ENCODE measurements around the gene MCM9.

MCM9 gene

DNA sequence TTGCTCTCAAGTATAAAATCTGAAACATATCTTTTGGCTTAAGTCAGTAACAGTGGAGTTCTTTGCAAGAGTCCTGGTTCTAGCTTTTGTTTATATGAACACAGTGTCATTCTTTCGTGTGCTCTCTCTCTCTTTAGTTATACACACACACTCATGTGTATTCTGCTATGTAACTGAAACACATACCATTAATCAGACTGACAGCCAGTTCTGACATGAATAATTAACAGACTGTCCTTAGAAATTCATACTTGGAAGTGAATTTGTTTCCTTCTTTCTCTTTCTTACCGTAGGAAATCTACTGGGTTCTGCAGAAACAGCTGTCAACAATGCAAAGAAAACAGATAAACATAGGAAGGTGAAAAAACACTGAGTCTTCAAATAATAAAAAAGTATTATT lies 2.5 kb downstream of the MCM9 start:
- no peak overlapping the region for H2AFZ ChIP-seq (ENCODE audit: low read length, unreplicated experiment)
- no peak overlapping the region for H3K27ac ChIP-seq (ENCODE audit: low read depth, low read length)
- H3K4me3 ChIP-seq (ENCODE audit: low read depth, low read length), result no peak overlapping the region
- no peaks in the 10 kb centered on the region for H3K27me3 ChIP-seq (ENCODE audit: insufficient read depth, low read length)
- peaks cover 15% of the 10 kb centered on the region for H3K4me1 ChIP-seq (ENCODE audit: control insufficient read depth, insufficient read depth, low read length, unreplicated experiment)
- peaks cover 8% of the 10 kb centered on the region for H3K79me2 ChIP-seq (ENCODE audit: control insufficient read depth, insufficient read depth, low read length, unreplicated experiment)
- 0 out of 2 replicates have a peak, but pooled peaks cover 3% of the 10 kb centered on the region for H3K36me3 ChIP-seq (ENCODE audit: insufficient read depth, low read length)

DNA sequence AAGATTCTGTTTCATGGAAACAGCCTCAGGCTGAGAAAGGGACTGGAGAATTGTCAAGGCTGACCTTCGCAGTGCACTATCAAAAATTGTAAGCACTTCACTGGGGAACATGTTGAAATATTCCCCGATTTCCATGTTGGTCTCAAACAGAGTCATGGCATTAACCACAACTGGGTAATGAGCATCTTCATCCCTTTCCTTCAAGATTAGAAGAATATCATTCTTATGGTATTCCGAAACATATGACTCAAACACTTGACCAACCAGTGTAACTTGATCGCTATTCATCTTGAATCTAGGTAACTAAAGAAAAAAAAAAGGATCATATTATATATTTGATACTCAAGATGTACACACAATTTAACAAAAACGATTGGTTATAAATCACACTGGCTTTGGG lies 3.5 kb downstream of the MCM9 start:
- H3K4me1 ChIP-seq (ENCODE audit: control insufficient read depth, insufficient read depth, low read length, unreplicated experiment), result peaks cover 15% of the 10 kb centered on the region
- 0 out of 2 replicates have a peak, but pooled peaks cover 3% of the 10 kb centered on the region for H3K36me3 ChIP-seq (ENCODE audit: insufficient read depth, low read length)
- peaks cover 8% of the 10 kb centered on the region for H3K79me2 ChIP-seq (ENCODE audit: control insufficient read depth, insufficient read depth, low read length, unreplicated experiment)
- H3K4me3 ChIP-seq (ENCODE audit: low read depth, low read length), result no peak overlapping the region
- H3K27me3 ChIP-seq (ENCODE audit: insufficient read depth, low read length), result no peaks in the 10 kb centered on the region
- no peak overlapping the region for H2AFZ ChIP-seq (ENCODE audit: low read length, unreplicated experiment)
- H3K27ac ChIP-seq (ENCODE audit: low read depth, low read length), result no peak overlapping the region

DNA sequence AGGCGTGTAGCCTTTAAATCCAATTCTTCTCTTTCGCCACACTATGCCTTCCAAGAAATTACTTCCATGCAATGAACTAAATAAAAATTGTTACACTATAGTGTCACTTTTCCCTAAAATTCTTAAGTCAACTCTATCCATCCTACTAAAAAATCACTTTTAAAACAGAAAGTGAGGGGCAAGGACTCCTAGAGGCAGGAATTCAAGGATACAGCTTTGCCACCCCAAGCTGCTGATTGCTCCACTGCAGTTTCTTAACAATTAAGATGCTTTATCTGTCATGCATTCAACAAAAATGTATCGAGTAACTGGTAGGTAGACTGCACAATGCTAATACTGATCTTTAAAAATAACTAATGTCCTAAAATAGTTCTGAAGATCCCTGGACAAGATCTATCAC lies 4.3 kb downstream of the MCM9 start:
- peaks cover 11% of the 10 kb centered on the region for H3K4me1 ChIP-seq (ENCODE audit: control insufficient read depth, insufficient read depth, low read length, unreplicated experiment)
- 0 out of 2 replicates have a peak, but pooled peaks cover 3% of the 10 kb centered on the region for H3K36me3 ChIP-seq (ENCODE audit: insufficient read depth, low read length)
- H2AFZ ChIP-seq (ENCODE audit: low read length, unreplicated experiment), result no peak overlapping the region
- H3K27ac ChIP-seq (ENCODE audit: low read depth, low read length), result no peak overlapping the region
- no peak overlapping the region for H3K4me3 ChIP-seq (ENCODE audit: low read depth, low read length)
- H3K79me2 ChIP-seq (ENCODE audit: control insufficient read depth, insufficient read depth, low read length, unreplicated experiment), result peaks cover 8% of the 10 kb centered on the region
- no peaks in the 10 kb centered on the region for H3K27me3 ChIP-seq (ENCODE audit: insufficient read depth, low read length)

DNA sequence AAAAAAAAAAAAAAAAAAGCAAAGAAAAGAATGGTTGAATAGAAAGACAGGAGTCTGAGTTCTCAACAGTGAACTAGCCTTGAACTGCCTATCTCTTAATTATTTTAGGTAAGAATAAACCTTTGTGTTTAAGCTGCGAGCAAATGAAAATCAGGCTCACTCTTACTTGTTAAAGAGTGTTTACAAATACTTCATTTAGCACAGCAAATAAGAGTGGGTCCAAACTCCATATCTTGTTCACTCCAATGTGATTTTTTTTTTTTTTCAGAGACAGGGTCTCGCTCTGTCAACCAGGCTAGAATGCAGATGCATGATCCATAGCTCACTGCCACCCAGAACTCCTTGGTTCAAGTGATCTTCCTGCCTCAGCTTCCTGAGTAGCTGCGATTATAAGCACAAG lies 11.9 kb downstream of the MCM9 start:
- H3K27me3 ChIP-seq (ENCODE audit: insufficient read depth, low read length), result no peaks in the 10 kb centered on the region
- H2AFZ ChIP-seq (ENCODE audit: low read length, unreplicated experiment), result no peak overlapping the region
- H3K79me2 ChIP-seq (ENCODE audit: control insufficient read depth, insufficient read depth, low read length, unreplicated experiment), result no peaks in the 10 kb centered on the region
- H3K36me3 ChIP-seq (ENCODE audit: insufficient read depth, low read length), result peaks cover 18% of the 10 kb centered on the region; the same call in 1 of the 2 replicates
- no peak overlapping the region for H3K27ac ChIP-seq (ENCODE audit: low read depth, low read length)
- H3K4me3 ChIP-seq (ENCODE audit: low read depth, low read length), result no peak overlapping the region
- no peaks in the 10 kb centered on the region for H3K4me1 ChIP-seq (ENCODE audit: control insufficient read depth, insufficient read depth, low read length, unreplicated experiment)

DNA sequence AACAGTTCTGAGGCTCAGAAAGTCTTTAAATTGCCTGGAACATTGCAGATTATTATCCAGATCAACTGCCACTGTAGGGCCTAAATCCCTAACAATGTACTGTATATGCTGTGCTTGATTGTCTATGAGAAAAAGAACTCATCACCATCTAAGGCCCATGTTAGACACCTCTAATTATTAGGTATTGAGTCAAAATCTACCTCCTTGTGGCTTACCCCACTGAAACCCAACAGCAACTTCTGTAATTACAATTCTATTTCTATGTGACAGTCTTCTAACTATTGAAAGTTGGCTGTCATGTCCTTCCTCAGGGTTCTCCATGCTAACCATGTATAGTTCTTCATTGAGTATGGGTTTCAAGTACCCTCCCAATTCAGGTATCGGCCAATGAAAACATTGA lies 13.9 kb downstream of the MCM9 start:
- no peak overlapping the region for H2AFZ ChIP-seq (ENCODE audit: low read length, unreplicated experiment)
- no peak overlapping the region for H3K4me3 ChIP-seq (ENCODE audit: low read depth, low read length)
- H3K36me3 ChIP-seq (ENCODE audit: insufficient read depth, low read length), result peaks cover 21% of the 10 kb centered on the region
- no peaks in the 10 kb centered on the region for H3K27me3 ChIP-seq (ENCODE audit: insufficient read depth, low read length)
- no peaks in the 10 kb centered on the region for H3K79me2 ChIP-seq (ENCODE audit: control insufficient read depth, insufficient read depth, low read length, unreplicated experiment)
- H3K4me1 ChIP-seq (ENCODE audit: control insufficient read depth, insufficient read depth, low read length, unreplicated experiment), result no peaks in the 10 kb centered on the region
- H3K27ac ChIP-seq (ENCODE audit: low read depth, low read length), result no peak overlapping the region

DNA sequence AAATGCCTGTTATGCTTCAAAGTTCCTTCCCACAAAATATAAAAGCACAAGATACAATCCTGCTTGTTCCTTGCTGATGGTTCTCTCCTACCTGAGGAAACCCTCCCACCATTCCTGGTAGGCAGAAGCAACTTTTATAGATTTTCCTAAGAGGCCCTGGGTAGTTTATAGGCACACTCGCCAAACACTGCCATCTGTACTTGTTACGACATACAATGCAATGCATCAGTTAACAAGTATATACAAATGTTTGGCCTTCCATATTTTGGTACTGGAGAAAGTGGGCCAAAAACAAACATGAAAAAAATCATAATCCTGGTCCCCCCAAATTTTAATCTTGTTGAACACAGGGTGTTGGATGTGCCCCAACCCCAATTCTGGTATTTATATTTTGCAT lies 16.6 kb downstream of the MCM9 start:
- Histone ChIP-seq H3K4me1 (ENCODE audit: control insufficient read depth, insufficient read depth, low read length, unreplicated experiment) (no peaks in the 10 kb centered on the region), H3K4me3 (ENCODE audit: low read depth, low read length) (no peak overlapping the region), H3K27ac (ENCODE audit: low read depth, low read length) (no peak overlapping the region), H2AFZ (ENCODE audit: low read length, unreplicated experiment) (no peak overlapping the region), H3K79me2 (ENCODE audit: control insufficient read depth, insufficient read depth, low read length, unreplicated experiment) (no peaks in the 10 kb centered on the region), H3K36me3 (ENCODE audit: insufficient read depth, low read length) (peaks cover 23% of the 10 kb centered on the region), H3K27me3 (ENCODE audit: insufficient read depth, low read length) (no peaks in the 10 kb centered on the region)

DNA sequence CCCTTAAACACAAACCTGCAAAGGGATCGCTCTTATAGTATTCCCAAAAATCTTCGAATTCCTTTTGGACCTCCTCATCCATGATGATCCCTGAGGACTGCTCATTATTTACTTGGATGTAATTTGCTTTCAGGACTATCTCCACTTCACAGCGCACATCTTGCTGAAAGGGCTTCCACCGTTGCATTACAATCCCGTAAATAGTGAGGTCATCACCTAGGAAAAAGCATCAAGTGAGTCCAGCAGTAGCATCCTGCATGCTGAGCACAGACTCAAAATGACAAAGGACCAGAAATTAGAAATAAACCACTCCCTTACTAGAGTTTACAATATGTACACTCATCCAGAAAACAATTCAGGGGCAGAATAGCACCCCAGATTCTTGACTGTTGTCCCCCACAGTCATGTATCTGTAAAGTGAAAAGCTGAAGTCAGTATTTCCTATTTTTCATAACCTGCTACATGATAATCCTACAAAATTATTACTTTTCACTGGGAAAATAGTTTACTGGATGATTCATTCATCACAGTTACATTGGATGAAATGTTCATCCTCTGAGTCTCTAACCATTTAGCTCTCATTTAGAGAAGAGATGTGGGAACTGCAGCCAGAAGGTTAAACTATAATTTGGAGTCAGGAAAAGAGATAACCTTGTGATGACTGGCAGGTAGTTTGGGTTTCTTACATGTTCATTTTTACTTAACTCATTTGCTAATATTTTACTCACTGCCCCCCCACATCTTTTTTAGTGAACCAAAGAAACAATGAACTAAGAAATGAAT lies 17.2 kb downstream of the MCM9 start:
- Histone ChIP-seq H3K4me3 (ENCODE audit: low read depth, low read length) (no peak overlapping the region), H3K79me2 (ENCODE audit: control insufficient read depth, insufficient read depth, low read length, unreplicated experiment) (no peaks in the 10 kb centered on the region), H2AFZ (ENCODE audit: low read length, unreplicated experiment) (no peak overlapping the region), H3K27ac (ENCODE audit: low read depth, low read length) (no peak overlapping the region), H3K36me3 (ENCODE audit: insufficient read depth, low read length) (peaks cover 23% of the 10 kb centered on the region), H3K4me1 (ENCODE audit: control insufficient read depth, insufficient read depth, low read length, unreplicated experiment) (no peaks in the 10 kb centered on the region), H3K27me3 (ENCODE audit: insufficient read depth, low read length) (no peaks in the 10 kb centered on the region)

DNA sequence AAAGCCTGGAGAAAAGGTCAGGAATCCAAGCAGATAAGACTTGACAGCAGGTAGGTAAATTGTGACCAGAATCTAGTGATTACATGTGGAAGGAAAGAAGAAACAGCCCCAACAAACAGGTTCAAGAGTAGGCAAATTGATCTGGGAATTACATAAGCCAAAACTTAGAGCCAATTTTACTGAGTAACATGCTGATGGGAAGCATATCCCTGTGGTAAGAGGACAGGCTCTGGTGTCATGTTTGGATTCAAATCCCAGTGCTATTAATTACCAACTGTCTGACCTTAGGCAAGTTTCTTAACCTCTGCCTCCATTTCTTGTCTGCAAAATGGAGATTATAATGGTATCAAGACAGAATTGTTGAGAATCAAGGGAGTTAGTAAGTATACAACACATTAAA lies 20.4 kb downstream of the MCM9 start:
- H3K4me3 ChIP-seq (ENCODE audit: low read depth, low read length), result no peak overlapping the region
- H3K79me2 ChIP-seq (ENCODE audit: control insufficient read depth, insufficient read depth, low read length, unreplicated experiment), result no peaks in the 10 kb centered on the region
- H3K36me3 ChIP-seq (ENCODE audit: insufficient read depth, low read length), result peaks cover 26% of the 10 kb centered on the region
- no peaks in the 10 kb centered on the region for H3K27me3 ChIP-seq (ENCODE audit: insufficient read depth, low read length)
- no peak overlapping the region for H3K27ac ChIP-seq (ENCODE audit: low read depth, low read length)
- H2AFZ ChIP-seq (ENCODE audit: low read length, unreplicated experiment), result no peak overlapping the region
- H3K4me1 ChIP-seq (ENCODE audit: control insufficient read depth, insufficient read depth, low read length, unreplicated experiment), result no peaks in the 10 kb centered on the region

DNA sequence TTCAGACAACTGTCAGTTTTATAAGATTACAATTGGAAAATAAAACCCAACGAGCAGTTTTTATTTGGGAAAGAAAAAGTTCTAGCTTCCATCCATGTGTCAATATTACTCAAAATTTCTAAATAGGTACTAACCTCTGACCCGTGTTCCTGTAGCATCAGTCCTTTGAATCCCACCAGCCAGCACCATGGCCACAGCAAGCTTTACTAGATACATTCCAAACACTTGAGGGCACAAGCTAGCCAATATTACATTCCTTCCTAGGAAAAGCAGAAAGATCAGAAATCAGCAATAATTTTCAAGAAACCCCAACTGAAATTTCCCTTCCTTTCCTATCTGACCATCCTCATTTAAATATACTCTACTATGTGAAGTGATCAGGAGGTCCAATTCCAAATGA lies 21.8 kb downstream of the MCM9 start:
- H3K4me1 ChIP-seq (ENCODE audit: control insufficient read depth, insufficient read depth, low read length, unreplicated experiment), result no peaks in the 10 kb centered on the region
- no peaks in the 10 kb centered on the region for H3K27me3 ChIP-seq (ENCODE audit: insufficient read depth, low read length)
- H3K27ac ChIP-seq (ENCODE audit: low read depth, low read length), result no peak overlapping the region
- peaks cover 35% of the 10 kb centered on the region for H3K36me3 ChIP-seq (ENCODE audit: insufficient read depth, low read length)
- H3K4me3 ChIP-seq (ENCODE audit: low read depth, low read length), result no peak overlapping the region
- H3K79me2 ChIP-seq (ENCODE audit: control insufficient read depth, insufficient read depth, low read length, unreplicated experiment), result no peaks in the 10 kb centered on the region
- no peak overlapping the region for H2AFZ ChIP-seq (ENCODE audit: low read length, unreplicated experiment)

DNA sequence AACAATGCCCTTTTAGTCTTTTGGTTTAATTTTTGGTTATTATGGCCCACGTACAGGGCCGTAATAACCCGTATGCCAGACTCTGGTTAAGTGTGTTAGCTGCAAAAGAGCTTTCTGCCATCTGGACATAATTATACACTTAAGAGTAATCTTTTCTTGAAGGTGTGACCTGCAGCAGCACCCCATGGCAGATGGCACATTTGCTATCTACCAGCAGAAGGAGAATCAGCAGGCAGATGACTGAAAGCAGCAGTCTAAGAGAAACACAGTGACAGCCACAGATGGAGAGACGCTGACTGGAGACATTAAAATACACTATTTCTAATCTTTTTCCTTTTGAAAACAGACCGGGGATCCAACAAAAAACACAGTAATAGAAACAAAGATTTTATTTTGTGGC lies 22.3 kb downstream of the MCM9 start:
- Histone ChIP-seq H3K36me3 (ENCODE audit: insufficient read depth, low read length) (peaks cover 35% of the 10 kb centered on the region), H3K79me2 (ENCODE audit: control insufficient read depth, insufficient read depth, low read length, unreplicated experiment) (no peaks in the 10 kb centered on the region), H3K27me3 (ENCODE audit: insufficient read depth, low read length) (no peaks in the 10 kb centered on the region), H3K4me3 (ENCODE audit: low read depth, low read length) (no peak overlapping the region), H3K27ac (ENCODE audit: low read depth, low read length) (no peak overlapping the region), H2AFZ (ENCODE audit: low read length, unreplicated experiment) (no peak overlapping the region), H3K4me1 (ENCODE audit: control insufficient read depth, insufficient read depth, low read length, unreplicated experiment) (no peaks in the 10 kb centered on the region)

DNA sequence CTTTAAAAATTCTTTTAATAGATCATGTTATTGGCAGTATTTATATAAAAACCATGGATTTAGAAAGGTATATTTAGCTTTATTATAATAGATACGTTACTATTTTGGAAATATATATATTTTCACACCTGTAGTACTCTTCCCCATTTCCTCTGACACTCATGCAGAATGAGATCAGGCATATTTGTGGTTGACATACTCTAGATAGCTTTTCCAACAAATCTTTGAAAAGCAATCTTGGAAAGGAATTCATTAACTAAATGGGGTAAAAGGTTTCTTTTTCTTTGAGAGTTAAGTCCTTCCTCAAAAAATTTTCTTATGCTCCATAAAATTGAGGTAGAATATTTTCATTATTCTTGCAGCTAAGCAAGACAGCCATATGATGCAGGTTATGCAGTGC lies 26.5 kb downstream of the MCM9 start:
- Histone ChIP-seq H3K36me3 (ENCODE audit: insufficient read depth, low read length) (peaks cover 48% of the 10 kb centered on the region), H2AFZ (ENCODE audit: low read length, unreplicated experiment) (no peak overlapping the region), H3K4me1 (ENCODE audit: control insufficient read depth, insufficient read depth, low read length, unreplicated experiment) (no peaks in the 10 kb centered on the region), H3K79me2 (ENCODE audit: control insufficient read depth, insufficient read depth, low read length, unreplicated experiment) (peaks cover 5% of the 10 kb centered on the region), H3K27ac (ENCODE audit: low read depth, low read length) (no peak overlapping the region), H3K27me3 (ENCODE audit: insufficient read depth, low read length) (no peaks in the 10 kb centered on the region), H3K4me3 (ENCODE audit: low read depth, low read length) (no peak overlapping the region)

Measured in ACC112 (cell line).